GM11168 (cell line): ENCODE data around the gene GTPBP2.

ENCODE experiments used
- in situ Hi-C: fragments of 300-500 bp; cut with MboI; formaldehyde crosslinking; loops from one replicate; pipeline ENCODE4 v1.12.0; 2022; ENCODE audit warnings: low sequenced_read_pairs; ENCODE audit not compliant: unreplicated experiment

The GTPBP2 gene

DNA sequence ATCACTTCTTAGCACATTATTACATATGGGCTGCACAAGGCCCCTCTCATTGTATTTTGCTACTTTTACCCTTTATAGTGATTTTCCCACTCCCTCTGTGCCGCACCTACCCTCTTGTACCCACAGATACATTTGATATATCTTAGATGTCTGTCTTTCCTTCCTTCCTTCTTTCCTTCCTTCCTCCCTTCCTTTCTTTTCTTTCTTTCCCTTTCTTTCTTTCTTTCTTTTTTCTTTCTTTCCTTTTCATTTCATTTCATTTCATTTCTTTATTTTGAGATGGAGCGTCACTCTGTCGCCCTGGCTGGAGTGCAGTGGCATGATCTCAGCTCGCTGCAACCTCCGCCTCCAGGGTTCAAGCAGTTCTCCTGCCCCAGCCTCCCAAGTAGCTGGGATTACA is 40.9 kb downstream of the GTPBP2 start:
- in situ Hi-C loops: no loop called here

DNA sequence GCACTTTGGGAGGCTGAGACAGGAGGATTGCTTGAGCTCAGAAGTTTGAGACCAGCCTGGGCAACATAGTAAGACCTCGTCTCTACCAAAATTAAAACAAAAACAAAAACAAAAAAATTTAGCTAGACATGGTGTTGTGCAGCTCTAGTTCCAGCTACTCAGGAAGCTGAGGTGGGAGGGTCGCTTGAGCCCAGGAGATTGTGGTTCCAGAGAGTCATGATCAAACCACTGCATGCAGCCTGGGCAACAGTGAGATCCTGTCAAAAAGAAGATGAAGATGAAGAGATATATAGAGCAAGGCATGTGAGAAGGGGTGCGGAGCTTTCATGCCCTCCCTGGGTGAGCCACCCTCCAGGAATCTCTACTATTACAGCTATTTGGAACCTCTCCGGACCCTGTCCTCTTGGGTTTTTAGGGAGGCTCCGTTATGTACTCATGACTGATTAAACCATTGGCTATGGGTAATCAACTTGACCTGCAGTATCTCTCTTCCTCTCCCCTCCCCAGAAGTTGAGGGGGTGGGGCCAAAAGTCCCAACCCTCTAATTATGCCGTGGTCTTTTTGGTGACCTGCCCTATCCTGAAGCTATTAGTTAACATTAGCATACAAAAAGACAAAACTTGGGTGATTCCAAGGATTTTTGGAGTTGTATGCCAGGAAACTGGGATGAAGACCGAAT is 44.0 kb downstream of the GTPBP2 start:
- in situ Hi-C loops: no loop called here

GRCh38 chr6:43582911-43583310 is 46.2 kb downstream of the GTPBP2 start:
- in situ Hi-C loops: no loop called here

GRCh38 chr6:43579171-43579570 is 49.9 kb downstream of the GTPBP2 start:
- in situ Hi-C loops: no loop called here

DNA sequence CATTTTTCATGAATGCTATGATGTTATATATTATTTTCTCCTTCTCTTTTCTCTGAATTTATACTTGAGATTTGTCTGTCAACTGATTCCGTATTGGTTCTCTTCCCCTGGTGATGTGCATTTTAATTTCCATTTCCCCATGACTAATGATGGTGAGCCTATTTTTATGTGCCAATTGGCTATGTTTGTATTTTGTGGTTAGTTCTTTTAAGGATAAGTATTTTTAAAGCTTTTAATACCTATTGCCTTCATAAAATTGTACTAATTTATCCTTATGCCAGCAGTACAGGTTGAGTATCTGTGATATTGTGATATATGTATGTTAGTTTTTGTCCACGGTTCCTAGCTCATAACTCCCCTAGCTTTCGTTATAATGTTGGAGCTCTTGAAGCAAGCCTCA is 50.3 kb downstream of the GTPBP2 start:
- in situ Hi-C loops: no loop called here

DNA sequence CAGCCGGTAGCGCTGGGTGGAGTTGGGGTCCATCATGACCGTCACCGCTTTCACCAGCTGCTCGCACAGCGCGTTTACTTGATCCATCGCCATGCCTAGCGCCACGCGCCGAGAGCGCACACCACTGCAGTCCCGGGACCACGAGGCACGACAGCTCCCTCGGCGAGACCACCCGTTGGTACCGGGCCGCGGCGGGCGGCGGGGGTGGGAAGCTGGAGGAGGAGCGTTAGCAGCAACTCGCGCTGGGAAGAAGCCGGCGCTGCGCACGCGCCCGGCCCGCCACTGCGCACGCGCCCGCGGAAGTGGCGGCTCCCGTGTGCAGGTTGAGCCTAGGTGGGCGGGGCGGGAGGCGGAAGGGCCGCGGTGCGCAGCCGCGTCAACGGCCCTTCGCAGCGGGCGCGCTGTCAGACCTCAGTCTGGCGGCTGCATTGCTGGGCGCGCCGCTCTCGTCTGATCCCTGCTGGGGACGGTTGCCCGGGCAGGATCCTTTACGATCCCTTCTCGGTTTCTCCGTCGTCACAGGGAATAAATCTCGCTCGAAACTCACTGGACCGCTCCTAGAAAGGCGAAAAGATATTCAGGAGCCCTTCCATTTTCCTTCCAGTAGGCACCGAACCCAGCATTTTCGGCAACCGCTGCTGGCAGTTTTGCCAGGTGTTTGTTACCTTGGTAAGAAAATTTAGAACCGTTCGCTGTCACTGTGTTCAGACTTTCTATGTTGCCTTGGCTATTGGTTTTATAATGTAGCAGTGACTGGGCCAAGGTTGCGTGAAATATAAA is 53.1 kb downstream of the GTPBP2 start, which contains the start of the genes POLH and XPO5:
TSS of gene POLH (plus strand) at position 414 of the 780 bp plus-strand sequence. CDS start 6,135 bp downstream, outside the sequence.
TSS of gene XPO5 (minus strand) at position 267 of the 780 bp plus-strand sequence. CDS start at position 93, 174 bp downstream.
- in situ Hi-C loops: no loop called here

- in situ Hi-C loops: no loop called here
These were observed 53.8 kb downstream of the GTPBP2 start for GRCh38 chr6:43575105-43575771.

DNA sequence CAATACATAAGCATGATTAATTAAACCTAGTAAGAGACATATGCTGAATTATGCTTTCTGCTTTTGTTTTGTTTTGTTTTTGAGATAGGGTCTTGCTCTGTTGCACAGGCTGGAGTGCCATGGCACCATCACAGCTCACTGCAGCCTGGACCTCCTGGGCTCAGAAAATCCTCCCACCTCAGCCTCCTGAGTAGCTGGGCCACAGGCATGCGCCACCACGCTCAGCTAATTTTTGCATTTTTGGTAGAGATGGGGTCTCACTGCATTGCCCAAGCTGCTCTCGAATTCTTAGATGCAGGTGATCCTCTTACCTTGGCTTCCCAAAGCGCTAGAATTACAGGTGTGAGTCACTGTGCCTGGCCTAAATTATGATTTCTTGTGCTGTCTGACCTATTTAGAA is 57.0 kb downstream of the GTPBP2 start:
- in situ Hi-C loops: no loop called here

- in situ Hi-C loops: no loop called here
These were observed 58.1 kb downstream of the GTPBP2 start for GRCh38 chr6:43570876-43571441.
